Heart left ventricle (tissue), 13 donors: ENCODE results near the gene SMARCA2.

Experiments used
- CTCF ChIP-seq, 12 donors: fragments of 200-600 bp; sonication (generic) in 4 of 12; IDR thresholded peaks; one replicate each; pipeline versions ENCODE4 v1.5.0 to v1.8.0; 2018 to 2022; ENCODE audit warnings: antibody characterized with exemption in 12 of 12, mild to moderate bottlenecking in 5 of 12
- POLR2A ChIP-seq, 2 donors: fragments of 450-650 bp; IDR thresholded peaks; one replicate each; pipeline ENCODE4 v1.6.1; 2017; ENCODE audit warnings: antibody characterized with exemption in 2 of 2, mild to moderate bottlenecking in 2 of 2, moderate library complexity in 2 of 2
- donor health status: ischemic (EF 13 %, LVEDD 7.1; RV severe dilation, severe dysfunction).
- donor health status: DM: no; HTN: yes; CAD: no.
- donor health status: DM: no; HTN: no; CAD: no.
- donor health status: ischemic (EF 25% LVEDD 6.9; RV normal size, moderate dysfunction).
- donor health status: ischemic (EF 25% LVEDD 5.7; RV mildly dilated, moderate dysfunction).
- donor health status: ischemic (EF 35%, LVEDD 5.7; RV mildly dilated, moderate dysfunction).
- donor health status: nonischemic (EF 11% LVEDD 7.7; RV severe dilation, severe dysfunction).
- donor health status: DM: yes; HTN: yes; CAD: no.
- donor health status: PGD.
- donor health status: ischemic (EF 29% LVEDD 5.4; RV normal size, mild dysfunction).
- donor health status: nonischemic (EF 23%, LVEDD 6.1; RV moderate dilation, normal function).

- TF ChIP-seq CTCF (IDR thresholded peaks at IDR 0.05): no peak
- no peak for TF ChIP-seq POLR2A (IDR thresholded peaks at IDR 0.05)
Measured at GRCh38 chr9:2047916-2048315, 32.8 kb downstream of the SMARCA2 start.
